Omental fat pad (tissue), 4 donors: Measurements from ENCODE around the gene MOGAT1. TPM values are rescaled to one million over a fixed set of nuclear protein-coding genes. Genes with fewer than 3 reads are reported as not detected.
"Not testable (repeated sequence)": the region's sequence is repeated elsewhere in the genome, so short reads cannot be mapped to it uniquely, and the experiment has no call there.

Source experiments
- ATAC-seq: fragments of 150-250 bp; one replicate; pipeline ENCODE4 v1.9.1; 2016; ENCODE audit warnings: mild to moderate bottlenecking, moderate library complexity; ENCODE audit not compliant: low FRiP score
- DNase-seq: peaks from one replicate; pipeline ENCODE4 v3.0.0-alpha.2; 2019; ENCODE audit warnings: low spot score
- total RNA-seq, 4 donors: library from RNA; depleted of rRNA; stranded (reverse); fragments of >200 nt; gene quantifications; one replicate each; pipeline ENCODE4 v1.1.0, GENCODE V29; 2016
- TF ChIP-seq, protein P1 (sequence below), 3 donors: fragments of 450-650 bp; IDR thresholded peaks; one replicate each; pipeline ENCODE4 v1.5.1; 2016 to 2017; ENCODE audit warnings: antibody characterized with exemption in 3 of 3, mild to moderate bottlenecking in 3 of 3, moderate library complexity in 2 of 3

MOGAT1 gene
- total RNA-seq, 4 donors from 2014 or later = 0.95 to 2.4 TPM; not detected in 2

- ATAC-seq (no peak), DNase-seq (no peak)
- TF ChIP-seq, protein P1, sequence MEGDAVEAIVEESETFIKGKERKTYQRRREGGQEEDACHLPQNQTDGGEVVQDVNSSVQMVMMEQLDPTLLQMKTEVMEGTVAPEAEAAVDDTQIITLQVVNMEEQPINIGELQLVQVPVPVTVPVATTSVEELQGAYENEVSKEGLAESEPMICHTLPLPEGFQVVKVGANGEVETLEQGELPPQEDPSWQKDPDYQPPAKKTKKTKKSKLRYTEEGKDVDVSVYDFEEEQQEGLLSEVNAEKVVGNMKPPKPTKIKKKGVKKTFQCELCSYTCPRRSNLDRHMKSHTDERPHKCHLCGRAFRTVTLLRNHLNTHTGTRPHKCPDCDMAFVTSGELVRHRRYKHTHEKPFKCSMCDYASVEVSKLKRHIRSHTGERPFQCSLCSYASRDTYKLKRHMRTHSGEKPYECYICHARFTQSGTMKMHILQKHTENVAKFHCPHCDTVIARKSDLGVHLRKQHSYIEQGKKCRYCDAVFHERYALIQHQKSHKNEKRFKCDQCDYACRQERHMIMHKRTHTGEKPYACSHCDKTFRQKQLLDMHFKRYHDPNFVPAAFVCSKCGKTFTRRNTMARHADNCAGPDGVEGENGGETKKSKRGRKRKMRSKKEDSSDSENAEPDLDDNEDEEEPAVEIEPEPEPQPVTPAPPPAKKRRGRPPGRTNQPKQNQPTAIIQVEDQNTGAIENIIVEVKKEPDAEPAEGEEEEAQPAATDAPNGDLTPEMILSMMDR (IDR thresholded peaks at IDR 0.05) = no peak
Measured at GRCh38 chr2:222715742-222716141, 44.3 kb downstream of the MOGAT1 start.

DNA sequence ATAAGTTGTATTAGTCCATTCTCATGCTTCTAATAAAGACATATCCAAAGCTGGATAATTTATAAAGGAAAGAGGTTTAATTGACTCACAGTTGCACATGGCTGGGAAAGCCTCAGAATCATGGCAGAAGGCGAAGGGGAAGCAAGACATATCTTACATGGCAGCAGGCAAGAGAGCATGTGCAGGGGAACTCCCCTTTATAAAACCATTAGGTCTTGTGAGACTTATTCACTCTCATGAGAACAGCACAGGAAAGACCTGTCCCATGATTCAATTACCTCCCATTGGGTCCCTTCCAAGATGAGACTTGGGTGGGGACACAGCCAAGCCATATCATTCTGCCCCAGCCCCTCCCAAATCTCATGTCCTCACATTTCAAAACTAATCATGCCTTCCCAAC is 48.3 kb downstream of the MOGAT1 start:
- ATAC-seq, DNase-seq: not testable (repeated sequence)

DNA sequence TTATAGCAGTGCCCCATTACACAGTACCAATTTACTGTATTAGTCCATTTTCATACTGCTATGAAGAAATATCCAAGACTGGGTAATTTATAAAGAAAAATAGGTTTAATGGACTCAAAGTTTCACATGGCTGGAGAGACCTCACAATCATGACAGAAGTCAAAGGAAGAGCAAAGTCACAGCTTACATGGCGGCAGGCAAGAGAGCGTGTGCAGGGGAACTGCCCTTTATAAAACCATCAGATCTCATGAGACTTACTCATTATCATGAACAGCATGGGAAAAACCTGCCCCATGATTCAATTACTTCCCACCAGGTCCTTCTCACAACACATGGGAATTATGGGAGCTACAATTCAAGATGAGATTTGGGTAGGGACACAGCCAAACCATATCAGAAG is 50.1 kb downstream of the MOGAT1 start:
- ATAC-seq, DNase-seq: not testable (repeated sequence)

- TF ChIP-seq, protein P1 (IDR thresholded peaks at IDR 0.05) = no peak
- ATAC-seq (no peak), DNase-seq (no peak)
Measured at GRCh38 chr2:222722327-222722946, 51.0 kb downstream of the MOGAT1 start.

GRCh38 chr2:222724208-222724607 is 52.8 kb downstream of the MOGAT1 start:
- no peak for ATAC-seq
- TF ChIP-seq, protein P1 (IDR thresholded peaks at IDR 0.05) = no peak
- DNase-seq = no peak

- ATAC-seq = no peak
- DNase-seq = no peak
- TF ChIP-seq, protein P1 (IDR thresholded peaks at IDR 0.05) = no peak
Measured at GRCh38 chr2:222728621-222729020, 57.2 kb downstream of the MOGAT1 start.

- DNase-seq (no peak), ATAC-seq (no peak)
- TF ChIP-seq, protein P1 (IDR thresholded peaks at IDR 0.05) = no peak
Measured at GRCh38 chr2:222730366-222730999, 59.0 kb downstream of the MOGAT1 start.

GRCh38 chr2:222731201-222731621 is 59.8 kb downstream of the MOGAT1 start:
- no peak for DNase-seq
- TF ChIP-seq, protein P1 (IDR thresholded peaks at IDR 0.05) = no peak
- ATAC-seq = peak; percentile 37
